GM03348 (cell line): ENCODE measurements around the gene WDR33.

Experiments used
- DNase-seq: peaks from one replicate; pipeline ENCODE4 v3.0.0; 2012; ENCODE audit warnings: low spot score

Gene WDR33

DNA sequence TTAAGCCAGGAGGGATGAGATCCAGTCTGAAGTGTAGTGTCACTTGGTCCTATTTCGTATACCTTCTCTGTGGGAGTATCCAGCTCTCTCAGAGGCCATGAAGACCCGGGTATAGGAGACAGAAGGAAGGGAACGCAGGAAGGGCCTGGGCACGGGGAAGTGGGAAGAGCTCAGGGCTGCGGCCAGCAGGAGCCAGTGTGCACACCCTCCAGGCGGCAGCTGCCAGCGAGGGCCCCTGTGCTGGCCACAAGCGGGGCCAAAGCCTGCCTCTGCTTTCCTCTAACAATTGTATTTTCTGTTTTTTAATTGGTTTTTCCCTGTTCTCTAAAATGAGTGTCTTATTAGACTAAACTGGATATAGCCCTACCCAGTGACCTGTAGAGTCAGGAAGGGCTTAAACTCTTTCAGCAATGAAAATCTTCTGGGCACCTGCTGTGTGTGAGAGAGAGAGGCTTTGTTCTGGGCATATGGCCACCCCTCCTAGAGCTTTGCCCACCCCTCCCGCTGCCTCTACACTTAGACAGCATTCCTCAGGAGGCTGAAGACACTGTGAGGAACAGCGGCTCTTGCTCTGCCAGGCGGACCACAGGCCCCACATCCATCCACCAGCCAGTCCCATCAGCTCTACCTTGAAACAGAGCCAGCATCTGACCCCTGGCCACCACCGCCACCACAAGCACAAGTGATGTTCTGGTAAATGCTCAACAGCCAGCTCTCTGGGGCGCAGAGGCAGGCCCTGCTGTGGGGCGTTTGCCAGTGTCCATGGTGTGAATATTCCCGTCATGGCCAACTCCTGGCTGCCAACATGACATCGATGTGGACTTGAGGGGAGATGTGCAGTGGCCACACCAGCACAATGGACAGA is 155.5 kb downstream of the WDR33 start:
- DNase-seq, result no peak

DNA sequence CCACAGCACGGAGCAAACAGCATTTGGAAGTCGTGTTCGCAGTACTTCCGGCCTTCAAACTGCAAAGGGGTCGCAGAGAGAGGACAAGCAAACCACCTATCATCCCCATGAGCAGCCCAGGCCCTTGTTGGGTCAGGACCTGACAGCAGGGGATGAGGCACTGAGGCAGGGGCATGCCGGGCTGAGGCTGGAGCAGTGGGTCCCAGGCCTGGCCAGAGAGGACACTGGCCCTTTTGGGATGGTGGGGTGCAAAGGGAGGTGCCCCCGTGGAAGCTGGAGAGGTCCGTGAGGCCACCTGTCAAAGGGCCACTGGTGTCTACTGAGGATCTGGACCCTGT is 156.2 kb downstream of the WDR33 start:
- DNase-seq, result no peak

DNA sequence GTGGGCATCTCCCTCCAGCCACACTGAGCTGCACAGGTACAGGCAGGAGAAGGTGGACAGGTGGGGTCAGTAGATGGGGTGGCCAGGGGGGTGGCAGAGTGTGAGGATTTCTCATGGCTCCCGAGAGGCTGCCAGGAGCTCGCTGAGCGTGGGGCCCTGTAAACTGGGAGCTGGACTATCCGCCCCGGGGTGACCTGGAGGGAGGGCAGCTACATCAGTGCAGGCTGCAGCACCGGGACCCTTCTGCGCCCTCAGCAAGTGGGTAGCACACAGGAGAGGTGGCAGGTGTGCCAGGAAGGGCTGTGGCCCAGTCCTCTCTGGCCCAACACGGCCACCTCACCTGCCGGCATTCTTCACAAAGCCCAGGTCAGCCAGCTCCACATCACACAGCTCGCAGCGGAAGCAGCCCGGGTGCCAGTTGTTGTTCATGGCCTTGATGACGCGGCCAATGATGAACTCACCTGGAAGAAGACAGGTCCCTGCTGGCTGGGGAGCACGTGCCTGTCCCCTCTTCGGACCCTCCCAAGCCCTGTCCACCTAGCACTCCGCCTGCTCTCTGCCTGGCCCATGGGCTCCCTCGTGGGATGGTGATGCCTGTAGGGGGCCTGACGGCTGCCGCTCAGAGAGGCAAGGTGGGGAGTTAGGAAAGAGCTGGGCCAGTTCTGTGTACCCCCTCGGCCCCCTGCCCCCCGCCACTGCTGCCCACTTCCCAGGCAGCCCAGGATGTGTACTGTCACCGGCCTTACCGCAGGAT is 156.7 kb downstream of the WDR33 start:
- no peak for DNase-seq

- DNase-seq, result no peak
Measured at GRCh38 chr2:127653421-127654083, 157.4 kb downstream of the WDR33 start.

DNA sequence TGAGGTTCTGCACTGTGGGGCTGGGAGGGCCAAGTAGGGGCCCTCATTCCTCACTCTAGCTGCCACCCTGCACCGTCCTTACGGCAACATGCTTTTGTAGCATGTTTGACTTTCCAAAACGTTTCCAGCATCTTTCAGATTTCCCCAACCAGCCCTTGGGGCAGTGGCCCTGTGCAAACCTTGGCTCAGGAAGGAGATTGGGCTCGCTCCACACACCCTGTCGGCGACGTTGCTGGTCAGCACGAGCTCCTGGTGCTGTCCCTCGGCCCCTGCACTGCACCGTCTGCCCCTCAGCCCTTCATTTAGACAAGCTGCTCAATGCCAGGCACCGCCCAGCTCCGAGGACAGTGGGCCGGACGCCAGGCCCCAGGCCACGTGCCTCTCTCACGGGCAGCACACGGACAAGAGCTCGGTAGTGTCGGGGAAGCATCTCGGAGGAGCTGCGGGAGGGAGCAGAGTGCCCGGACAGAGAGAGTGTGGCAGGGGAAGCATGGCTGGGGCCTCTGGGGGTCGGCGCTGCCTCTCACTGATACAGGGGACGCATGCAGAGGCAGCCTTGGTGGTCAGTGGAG is 158.1 kb downstream of the WDR33 start:
- no peak for DNase-seq

DNA sequence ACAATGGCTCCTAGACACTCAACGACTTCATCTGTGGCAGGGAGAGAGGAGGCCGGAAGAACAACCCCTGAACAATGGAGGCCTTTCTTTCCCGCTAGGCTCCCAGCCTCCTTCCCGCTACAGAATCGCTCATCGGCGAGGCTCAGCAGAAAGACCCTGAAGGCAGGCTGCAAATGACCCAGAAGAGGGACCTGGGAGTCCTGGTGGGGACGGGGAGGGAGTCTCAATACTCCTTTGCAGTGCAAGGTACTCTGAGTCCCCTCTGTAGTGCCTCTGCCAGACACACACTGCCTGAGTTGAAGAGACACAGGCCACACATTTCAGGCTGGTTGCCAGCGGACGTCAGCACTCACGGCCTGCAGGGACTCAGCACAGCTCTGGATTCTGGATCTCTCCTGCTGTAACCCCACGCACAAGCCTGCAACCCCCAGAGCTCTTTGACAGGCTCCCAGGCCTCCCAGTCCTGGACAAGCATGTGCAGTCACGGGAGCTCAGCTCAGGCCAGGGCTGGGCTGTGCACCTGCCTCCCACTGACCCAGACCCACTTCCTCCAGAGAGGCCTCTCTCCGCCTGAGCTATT is 158.9 kb downstream of the WDR33 start:
- no peak for DNase-seq

DNA sequence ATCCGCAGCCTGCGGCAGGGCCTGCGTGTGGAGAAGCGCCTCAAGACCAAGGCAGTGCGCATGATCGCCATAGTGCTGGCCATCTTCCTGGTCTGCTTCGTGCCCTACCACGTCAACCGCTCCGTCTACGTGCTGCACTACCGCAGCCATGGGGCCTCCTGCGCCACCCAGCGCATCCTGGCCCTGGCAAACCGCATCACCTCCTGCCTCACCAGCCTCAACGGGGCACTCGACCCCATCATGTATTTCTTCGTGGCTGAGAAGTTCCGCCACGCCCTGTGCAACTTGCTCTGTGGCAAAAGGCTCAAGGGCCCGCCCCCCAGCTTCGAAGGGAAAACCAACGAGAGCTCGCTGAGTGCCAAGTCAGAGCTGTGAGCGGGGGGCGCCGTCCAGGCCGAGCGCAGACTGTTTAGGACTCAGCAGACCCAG is 159.6 kb downstream of the WDR33 start:
- no peak for DNase-seq
